H7 (cell line): ENCODE data around the gene ADORA3. TPM values are rescaled to one million over a fixed set of nuclear protein-coding genes. Genes with fewer than 3 reads are reported as not detected.

Experiments used
- DNase-seq: peaks from one replicate; pipeline ENCODE4 v3.0.0; 2012
- H3K27me3 ChIP-seq: 2 replicates; pipeline ENCODE4 v1.6.0; 2011; ENCODE audit warnings: mild to moderate bottlenecking, low read length; ENCODE audit not compliant: control insufficient read depth, insufficient read depth
- H3K36me3 ChIP-seq: replicated peaks from 2 replicates; pipeline ENCODE4 v1.5.1; 2011; ENCODE audit warnings: low read length; ENCODE audit not compliant: control insufficient read depth, insufficient read depth
- H3K4me3 ChIP-seq: 2 replicates; pipeline ENCODE4 v1.5.1; 2011; ENCODE audit warnings: low read depth, mild to moderate bottlenecking, control low read depth, low read length, moderate library complexity; ENCODE audit not compliant: insufficient read depth
- total RNA-seq: library from RNA; depleted of rRNA; stranded (reverse); fragments of >200 nt; shearing (Covaris generic); gene quantifications from 2 replicates; pipeline ENCODE4 v1.2.3, GENCODE V29; 2014

The ADORA3 gene
- total RNA-seq, 1 experiment from 2014 or later = not detected

GRCh38 chr1:111491070-111491469 is 12.4 kb downstream of the ADORA3 start:
- no peak for DNase-seq
- no peaks in the 10 kb centered on the region for H3K36me3 ChIP-seq
- H3K27me3 ChIP-seq = no peaks in the 10 kb centered on the region
- no peak overlapping the region for H3K4me3 ChIP-seq

- no peaks in the 10 kb centered on the region for H3K27me3 ChIP-seq
- H3K36me3 ChIP-seq = no peaks in the 10 kb centered on the region
- DNase-seq = no peak
These were observed 13.2 kb downstream of the ADORA3 start for GRCh38 chr1:111490220-111490619.

GRCh38 chr1:111489604-111490003 is 13.8 kb downstream of the ADORA3 start:
- no peak overlapping the region for H3K4me3 ChIP-seq

More at GRCh38 chr1:111490220-111490619, 13.2 kb downstream of the ADORA3 start:
- H3K4me3 ChIP-seq = no peak overlapping the region

GRCh38 chr1:111488669-111489068 is 14.8 kb downstream of the ADORA3 start:
- no peak overlapping the region for H3K4me3 ChIP-seq

More at GRCh38 chr1:111489604-111490003, 13.8 kb downstream of the ADORA3 start:
- no peak for DNase-seq
- no peaks in the 10 kb centered on the region for H3K36me3 ChIP-seq
- H3K27me3 ChIP-seq = no peaks in the 10 kb centered on the region

GRCh38 chr1:111487133-111487532 is 16.3 kb downstream of the ADORA3 start:
- no peak overlapping the region for H3K4me3 ChIP-seq
- no peaks in the 10 kb centered on the region for H3K36me3 ChIP-seq
- no peaks in the 10 kb centered on the region for H3K27me3 ChIP-seq
- no peak for DNase-seq

More at GRCh38 chr1:111488669-111489068, 14.8 kb downstream of the ADORA3 start:
- Histone ChIP-seq H3K36me3 (no peaks in the 10 kb centered on the region), H3K27me3 (no peaks in the 10 kb centered on the region)
- no peak for DNase-seq

- no peaks in the 10 kb centered on the region for H3K27me3 ChIP-seq
- H3K36me3 ChIP-seq = no peaks in the 10 kb centered on the region
- H3K4me3 ChIP-seq = no peak overlapping the region
- no peak for DNase-seq
These were observed 17.0 kb downstream of the ADORA3 start for GRCh38 chr1:111486431-111486830.

GRCh38 chr1:111484391-111485026 is 18.9 kb downstream of the ADORA3 start:
- no peak for DNase-seq
- Histone ChIP-seq H3K36me3 (no peaks in the 10 kb centered on the region), H3K27me3 (no peaks in the 10 kb centered on the region), H3K4me3 (no peak overlapping the region)

- H3K27me3 ChIP-seq = no peaks in the 10 kb centered on the region
- H3K36me3 ChIP-seq = no peaks in the 10 kb centered on the region
- H3K4me3 ChIP-seq = no peak overlapping the region
- DNase-seq = no peak
These were observed 19.6 kb downstream of the ADORA3 start for GRCh38 chr1:111483876-111484275.

- Histone ChIP-seq H3K4me3 (no peak overlapping the region), H3K36me3 (no peaks in the 10 kb centered on the region), H3K27me3 (no peaks in the 10 kb centered on the region)
- DNase-seq = no peak
These were observed 20.3 kb downstream of the ADORA3 start for GRCh38 chr1:111483166-111483565.

GRCh38 chr1:111481387-111482221 is 21.8 kb downstream of the ADORA3 start:
- Histone ChIP-seq H3K27me3 (no peaks in the 10 kb centered on the region), H3K36me3 (no peaks in the 10 kb centered on the region), H3K4me3 (no peak overlapping the region)
- peak; percentile 77 for DNase-seq

- no peaks in the 10 kb centered on the region for H3K36me3 ChIP-seq
- no peak for DNase-seq
- no peaks in the 10 kb centered on the region for H3K27me3 ChIP-seq
- H3K4me3 ChIP-seq = no peak overlapping the region
These were observed 22.8 kb downstream of the ADORA3 start for GRCh38 chr1:111480674-111481073.

GRCh38 chr1:111476761-111477309 is 26.6 kb downstream of the ADORA3 start:
- no peaks in the 10 kb centered on the region for H3K27me3 ChIP-seq
- H3K36me3 ChIP-seq = no peaks in the 10 kb centered on the region
- no peak overlapping the region for H3K4me3 ChIP-seq
- no peak for DNase-seq

GRCh38 chr1:111476214-111476613 is 27.2 kb downstream of the ADORA3 start:
- no peak for DNase-seq
- H3K36me3 ChIP-seq = no peaks in the 10 kb centered on the region
- H3K27me3 ChIP-seq = no peaks in the 10 kb centered on the region
- no peak overlapping the region for H3K4me3 ChIP-seq

- H3K4me3 ChIP-seq = no peak overlapping the region
- H3K36me3 ChIP-seq = no peaks in the 10 kb centered on the region
- no peaks in the 10 kb centered on the region for H3K27me3 ChIP-seq
- no peak for DNase-seq
These were observed 27.7 kb downstream of the ADORA3 start for GRCh38 chr1:111475701-111476100.

- no peak overlapping the region for H3K4me3 ChIP-seq
- no peaks in the 10 kb centered on the region for H3K27me3 ChIP-seq
- no peaks in the 10 kb centered on the region for H3K36me3 ChIP-seq
- no peak for DNase-seq
These were observed 28.9 kb downstream of the ADORA3 start for GRCh38 chr1:111474521-111474920.
